Measurements from ENCODE around the gene GCH1.

GRCh38 chr14:54928216-54928615 is 25.6 kb upstream of the GCH1 start:
- TF ChIP-seq SUZ12 (IDR thresholded peaks at IDR 0.05; ENCODE audit: extremely low read depth, insufficient read depth, insufficient read length) (no peak), YY1 (IDR thresholded peaks at IDR 0.05; ENCODE audit: insufficient read depth, insufficient read length) (no peak)

Data from NT2/D1 (cell line).